ENCODE results near the gene GDNF. TPM values are rescaled to one million over a fixed set of nuclear protein-coding genes. Genes with fewer than 3 reads are reported as not detected.

Gene GDNF
- polyA plus RNA-seq, 1 experiment: 1.3 TPM

GRCh38 chr5:37876943-37877342 lies 37.1 kb upstream of the GDNF start:
- CTCF ChIA-PET: interaction anchor here (1.9 kb wide), 1 partner anchor 37 kb away, joined by 4 read pairs; the partner anchor contains the start of gene GDNF
- TF ChIP-seq CTCF (IDR thresholded peaks at IDR 0.05; ENCODE audit: insufficient read depth, low read depth, low read length): no peak
- H3K27me3 ChIP-seq (ENCODE audit: control insufficient read depth, insufficient read depth, low read length): no peaks in the 10 kb centered on the region
- no peaks in the 10 kb centered on the region for H3K36me3 ChIP-seq (ENCODE audit: control insufficient read depth, insufficient read depth, low read length)
- POLR2A ChIA-PET: no interaction called here
- DNase-seq (ENCODE audit: low read depth): no peak
- no peak overlapping the region for H3K4me3 ChIP-seq (ENCODE audit: low read depth, low read length)

GRCh38 chr5:37876245-37876644 lies 36.4 kb upstream of the GDNF start:
- ChIA-PET CTCF (interaction anchor here (0.5 to 1.9 kb wide), 2 partner anchors 12 to 36 kb away, joined by 3 to 4 read pairs; partner anchors contain the start of gene GDNF), POLR2A (no interaction called here)
- H3K36me3 ChIP-seq (ENCODE audit: control insufficient read depth, insufficient read depth, low read length): no peaks in the 10 kb centered on the region
- no peak for DNase-seq (ENCODE audit: low read depth)
- no peaks in the 10 kb centered on the region for H3K27me3 ChIP-seq (ENCODE audit: control insufficient read depth, insufficient read depth, low read length)
- no peak for TF ChIP-seq CTCF (IDR thresholded peaks at IDR 0.05; ENCODE audit: insufficient read depth, low read depth, low read length)
- H3K4me3 ChIP-seq (ENCODE audit: low read depth, low read length): no peak overlapping the region

- no peak for TF ChIP-seq CTCF (IDR thresholded peaks at IDR 0.05; ENCODE audit: insufficient read depth, low read depth, low read length)
- POLR2A ChIA-PET: interaction anchor here (0.6 to 1.3 kb wide), 2 partner anchors 11 to 35 kb away, joined by 3 to 11 read pairs; partner anchors contain the start of gene GDNF
Measured at GRCh38 chr5:37875051-37875787, 35.4 kb upstream of the GDNF start.

GRCh38 chr5:37873988-37874387 lies 34.1 kb upstream of the GDNF start:
- CTCF ChIA-PET: no interaction called here

More at GRCh38 chr5:37875051-37875787, 35.4 kb upstream of the GDNF start:
- peak; percentile 52 for DNase-seq (ENCODE audit: low read depth)
- Histone ChIP-seq H3K27me3 (ENCODE audit: control insufficient read depth, insufficient read depth, low read length) (no peaks in the 10 kb centered on the region), H3K36me3 (ENCODE audit: control insufficient read depth, insufficient read depth, low read length) (no peaks in the 10 kb centered on the region), H3K4me3 (ENCODE audit: low read depth, low read length) (no peak overlapping the region)
- CTCF ChIA-PET: interaction anchor here (0.6 to 1.9 kb wide), 3 partner anchors 35 to 1219 kb away, joined by 3 to 4 read pairs (median 4); partner anchors contain the start of gene GDNF

More at GRCh38 chr5:37873988-37874387, 34.1 kb upstream of the GDNF start:
- Histone ChIP-seq H3K36me3 (ENCODE audit: control insufficient read depth, insufficient read depth, low read length) (no peaks in the 10 kb centered on the region), H3K27me3 (ENCODE audit: control insufficient read depth, insufficient read depth, low read length) (no peaks in the 10 kb centered on the region), H3K4me3 (ENCODE audit: low read depth, low read length) (no peak overlapping the region)
- POLR2A ChIA-PET: interaction anchor here (1.3 kb wide), 1 partner anchor 34 kb away, joined by 11 read pairs; the partner anchor contains the start of gene GDNF
- no peak for TF ChIP-seq CTCF (IDR thresholded peaks at IDR 0.05; ENCODE audit: insufficient read depth, low read depth, low read length)
- DNase-seq (ENCODE audit: low read depth): no peak
